ENCODE results near the gene SDCBP2.

- TF ChIP-seq CTCF (IDR thresholded peaks at IDR 0.05) (no peak), EZH2 (IDR thresholded peaks at IDR 0.05; ENCODE audit: borderline replicate concordance, insufficient read depth, low read depth, low read length, poor library complexity, severe bottlenecking) (no peak)
Measured at GRCh38 chr20:1373036-1373435, 44.1 kb upstream of the SDCBP2 start.
